ENCODE data around the gene LASP1.

DNA sequence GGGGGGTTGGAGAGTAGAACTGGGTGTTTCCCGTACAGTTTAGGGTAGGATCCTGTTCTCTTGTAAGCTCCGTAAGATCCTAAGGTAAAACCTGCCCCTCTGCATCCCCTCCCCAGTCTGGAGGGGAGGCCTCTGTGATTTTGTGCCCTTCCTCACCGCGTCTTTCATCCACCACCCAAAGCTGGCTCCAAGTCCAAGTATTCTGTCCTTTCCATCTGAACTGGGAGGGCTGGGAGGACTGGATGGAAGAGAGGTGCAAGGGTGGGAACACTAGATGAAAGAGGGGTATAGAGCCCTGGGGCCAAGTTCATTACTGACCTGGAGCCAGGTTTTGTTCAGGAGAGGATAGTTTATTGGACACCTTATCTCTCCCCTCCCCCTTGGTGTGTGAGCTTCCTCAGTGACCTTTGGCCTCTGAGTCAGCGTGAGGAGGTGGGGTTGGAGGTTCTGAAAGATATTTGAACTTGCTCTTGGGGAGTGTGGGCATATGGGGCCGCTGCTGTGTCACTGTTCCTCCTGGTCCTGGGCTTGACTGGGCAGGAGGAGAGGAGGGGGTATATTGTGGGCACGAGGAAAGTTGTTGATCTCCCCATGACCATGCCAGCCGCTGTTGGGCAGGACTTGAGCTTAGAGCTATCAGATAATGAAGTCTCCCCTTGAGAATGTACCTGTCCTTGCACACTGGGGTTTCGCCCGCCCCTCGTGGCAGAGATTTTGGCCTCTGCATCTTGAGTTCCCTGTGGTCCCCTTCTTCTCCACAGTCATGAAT, 1.6 kb downstream of the LASP1 start:
- TF ChIP-seq POLR2AphosphoS5 (IDR thresholded peaks at IDR 0.05) (no peak), EP300 (conservative IDR thresholded peaks at IDR 0.05; ENCODE audit: poor library complexity, severe bottlenecking) (no peak), MXI1 (conservative IDR thresholded peaks at IDR 0.05; ENCODE audit: poor library complexity, severe bottlenecking) (no peak), EZH2 (IDR thresholded peaks at IDR 0.05; ENCODE audit: borderline replicate concordance, insufficient read depth, low read length, poor library complexity, severe bottlenecking) (no peak), RAD21 (conservative IDR thresholded peaks at IDR 0.05) (no peak), TAF1 (IDR thresholded peaks at IDR 0.05; ENCODE audit: low read depth) (no peak), SMC3 (conservative IDR thresholded peaks at IDR 0.05; ENCODE audit: poor library complexity) (no peak)
- TF ChIP-seq, protein P1, sequence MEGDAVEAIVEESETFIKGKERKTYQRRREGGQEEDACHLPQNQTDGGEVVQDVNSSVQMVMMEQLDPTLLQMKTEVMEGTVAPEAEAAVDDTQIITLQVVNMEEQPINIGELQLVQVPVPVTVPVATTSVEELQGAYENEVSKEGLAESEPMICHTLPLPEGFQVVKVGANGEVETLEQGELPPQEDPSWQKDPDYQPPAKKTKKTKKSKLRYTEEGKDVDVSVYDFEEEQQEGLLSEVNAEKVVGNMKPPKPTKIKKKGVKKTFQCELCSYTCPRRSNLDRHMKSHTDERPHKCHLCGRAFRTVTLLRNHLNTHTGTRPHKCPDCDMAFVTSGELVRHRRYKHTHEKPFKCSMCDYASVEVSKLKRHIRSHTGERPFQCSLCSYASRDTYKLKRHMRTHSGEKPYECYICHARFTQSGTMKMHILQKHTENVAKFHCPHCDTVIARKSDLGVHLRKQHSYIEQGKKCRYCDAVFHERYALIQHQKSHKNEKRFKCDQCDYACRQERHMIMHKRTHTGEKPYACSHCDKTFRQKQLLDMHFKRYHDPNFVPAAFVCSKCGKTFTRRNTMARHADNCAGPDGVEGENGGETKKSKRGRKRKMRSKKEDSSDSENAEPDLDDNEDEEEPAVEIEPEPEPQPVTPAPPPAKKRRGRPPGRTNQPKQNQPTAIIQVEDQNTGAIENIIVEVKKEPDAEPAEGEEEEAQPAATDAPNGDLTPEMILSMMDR (IDR thresholded peaks at IDR 0.05; ENCODE audit: poor library complexity, severe bottlenecking): no peak
- TF ChIP-seq, protein P2, sequence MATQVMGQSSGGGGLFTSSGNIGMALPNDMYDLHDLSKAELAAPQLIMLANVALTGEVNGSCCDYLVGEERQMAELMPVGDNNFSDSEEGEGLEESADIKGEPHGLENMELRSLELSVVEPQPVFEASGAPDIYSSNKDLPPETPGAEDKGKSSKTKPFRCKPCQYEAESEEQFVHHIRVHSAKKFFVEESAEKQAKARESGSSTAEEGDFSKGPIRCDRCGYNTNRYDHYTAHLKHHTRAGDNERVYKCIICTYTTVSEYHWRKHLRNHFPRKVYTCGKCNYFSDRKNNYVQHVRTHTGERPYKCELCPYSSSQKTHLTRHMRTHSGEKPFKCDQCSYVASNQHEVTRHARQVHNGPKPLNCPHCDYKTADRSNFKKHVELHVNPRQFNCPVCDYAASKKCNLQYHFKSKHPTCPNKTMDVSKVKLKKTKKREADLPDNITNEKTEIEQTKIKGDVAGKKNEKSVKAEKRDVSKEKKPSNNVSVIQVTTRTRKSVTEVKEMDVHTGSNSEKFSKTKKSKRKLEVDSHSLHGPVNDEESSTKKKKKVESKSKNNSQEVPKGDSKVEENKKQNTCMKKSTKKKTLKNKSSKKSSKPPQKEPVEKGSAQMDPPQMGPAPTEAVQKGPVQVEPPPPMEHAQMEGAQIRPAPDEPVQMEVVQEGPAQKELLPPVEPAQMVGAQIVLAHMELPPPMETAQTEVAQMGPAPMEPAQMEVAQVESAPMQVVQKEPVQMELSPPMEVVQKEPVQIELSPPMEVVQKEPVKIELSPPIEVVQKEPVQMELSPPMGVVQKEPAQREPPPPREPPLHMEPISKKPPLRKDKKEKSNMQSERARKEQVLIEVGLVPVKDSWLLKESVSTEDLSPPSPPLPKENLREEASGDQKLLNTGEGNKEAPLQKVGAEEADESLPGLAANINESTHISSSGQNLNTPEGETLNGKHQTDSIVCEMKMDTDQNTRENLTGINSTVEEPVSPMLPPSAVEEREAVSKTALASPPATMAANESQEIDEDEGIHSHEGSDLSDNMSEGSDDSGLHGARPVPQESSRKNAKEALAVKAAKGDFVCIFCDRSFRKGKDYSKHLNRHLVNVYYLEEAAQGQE (IDR thresholded peaks at IDR 0.05; ENCODE audit: borderline replicate concordance): no peak

Data from neural cell (in vitro differentiated cells).